Panc1 (cell line): Measurements from ENCODE around the gene KLC1. TPM values are rescaled to one million over a fixed set of nuclear protein-coding genes. Genes with fewer than 3 reads are reported as not detected.
A peak's percentile ranks its signal among the peaks of the same experiment; 100 is the strongest.

Source experiments
- ATAC-seq: fragments of 200-7000 bp; cut with Tn5 transposase; 2 replicates; pipeline ENCODE4 v1.9.1; 2020; ENCODE audit warnings: mild to moderate bottlenecking, moderate library complexity
- BruUV-seq: library from RNA; stranded (reverse); fragments of 400-500 nt; replicated peaks from 2 replicates; lab custom pipeline; 2021; lab: Mats Ljungman, UMichigan
- CTCF ChIA-PET: fragments of 300-600 bp; sonication (Branson Sonifier 250); formaldehyde crosslinking; loops from one replicate; lab custom pipeline; 2022; ENCODE audit warnings: antibody characterized with exemption; lab: Charles Lee
- POLR2A ChIA-PET: fragments of 300-600 bp; sonication (Branson Sonifier 250); formaldehyde crosslinking; loops from one replicate; lab custom pipeline; 2022; ENCODE audit warnings: antibody characterized with exemption; lab: Charles Lee
- DNase-seq: peaks from one replicate; pipeline ENCODE4 v3.0.0-alpha.2; 2010; ENCODE audit warnings: low read depth, low spot score
- H3K27ac ChIP-seq: 2 replicates; pipeline ENCODE4 v1.5.1; 2011; ENCODE audit warnings: mild to moderate bottlenecking, low read length, inconsistent platforms
- H3K27me3 ChIP-seq: fragments of 200-500 bp; sonication (Bioruptor generic); 2 replicates; pipeline ENCODE4 v1.6.0; 2014; ENCODE audit warnings: low read length, inconsistent platforms; ENCODE audit not compliant: control insufficient read depth, insufficient read depth
- H3K36me3 ChIP-seq: fragments of 200-500 bp; sonication (Bioruptor generic); 2 replicates; pipeline ENCODE4 v1.5.1; 2014; ENCODE audit warnings: inconsistent platforms, mild to moderate bottlenecking, low read length, moderate library complexity; ENCODE audit not compliant: control insufficient read depth, insufficient read depth
- H3K4me1 ChIP-seq: 2 replicates; pipeline ENCODE4 v1.5.1; 2011; ENCODE audit warnings: inconsistent platforms, mild to moderate bottlenecking, low read length, moderate library complexity; ENCODE audit not compliant: control insufficient read depth, insufficient read depth
- H3K4me3 ChIP-seq, 2 experiments: 2 replicates each; pipeline ENCODE4 v1.5.1; 2011 to 2012; ENCODE audit warnings: low read depth in 2 of 2, low read length in 2 of 2, mild to moderate bottlenecking in 2 of 2, inconsistent platforms in 1 of 2, moderate library complexity in 1 of 2
- H3K9me3 ChIP-seq: fragments of 200-500 bp; sonication (Bioruptor generic); 2 replicates; pipeline ENCODE4 v1.5.1; 2014; ENCODE audit warnings: low read depth, mild to moderate bottlenecking, inconsistent platforms, low read length, moderate library complexity; ENCODE audit not compliant: control insufficient read depth, insufficient read depth
- POLR2AphosphoS5 ChIP-seq: IDR thresholded peaks from 2 replicates; pipeline ENCODE4 v1.6.1; 2012; ENCODE audit warnings: mild to moderate bottlenecking, low read depth, low read length, moderate library complexity
- SIN3A ChIP-seq: IDR thresholded peaks from 2 replicates; pipeline ENCODE4 v1.6.1; 2012; ENCODE audit warnings: low read depth, mild to moderate bottlenecking, low read length, moderate library complexity, borderline replicate concordance; ENCODE audit not compliant: insufficient read depth
- TCF7L2 ChIP-seq: IDR thresholded peaks from 2 replicates; pipeline ENCODE4 v1.6.1; 2011; ENCODE audit warnings: mild to moderate bottlenecking, low read depth, low read length, inconsistent platforms
- in situ Hi-C: cut with HindIII; loops from 2 replicates; pipeline ENCODE4 v1.10.0; 2016; ENCODE audit warnings: low sequenced_read_pairs, low pct_unique_long_range_greater_than_20kb
- intact Hi-C: fragments of 100-400 bp; cut with micrococcal nuclease; formaldehyde crosslinking; loops from one replicate; pipeline ENCODE4 v1.10.0; 2022; ENCODE audit not compliant: unreplicated experiment
- total RNA-seq: library from RNA; stranded (reverse); gene quantifications from one replicate; pipeline ENCODE4 v1.2.1, GENCODE V29; 2021; ENCODE audit not compliant: unreplicated experiment
- TF ChIP-seq, protein P1 (sequence below): fragments of 450-650 bp; IDR thresholded peaks from 2 replicates; pipeline ENCODE4 v1.5.1; 2017; ENCODE audit warnings: mild to moderate bottlenecking
- TF ChIP-seq, protein P2 (sequence below), 2 experiments: IDR thresholded peaks; 2 replicates each; pipeline ENCODE4 v1.6.1; 2011 to 2012; ENCODE audit warnings: low read depth in 2 of 2, control low read depth in 1 of 2, low read length in 1 of 2, mild to moderate bottlenecking in 1 of 2, moderate library complexity in 1 of 2; ENCODE audit not compliant: insufficient read depth in 1 of 2

KLC1 gene
- total RNA-seq, 1 experiment from 2014 or later = 98.0 TPM

GRCh38 chr14:103697603-103698379 is 68.8 kb downstream of the KLC1 start:
- peaks cover 2% of the 10 kb centered on the region; the same call in 1 of the 2 replicates for H3K36me3 ChIP-seq
- TF ChIP-seq TCF7L2 (no peak), SIN3A (no peak), POLR2AphosphoS5 (no peak; the same call in 1 of the 2 replicates)
- TF ChIP-seq, protein P1, sequence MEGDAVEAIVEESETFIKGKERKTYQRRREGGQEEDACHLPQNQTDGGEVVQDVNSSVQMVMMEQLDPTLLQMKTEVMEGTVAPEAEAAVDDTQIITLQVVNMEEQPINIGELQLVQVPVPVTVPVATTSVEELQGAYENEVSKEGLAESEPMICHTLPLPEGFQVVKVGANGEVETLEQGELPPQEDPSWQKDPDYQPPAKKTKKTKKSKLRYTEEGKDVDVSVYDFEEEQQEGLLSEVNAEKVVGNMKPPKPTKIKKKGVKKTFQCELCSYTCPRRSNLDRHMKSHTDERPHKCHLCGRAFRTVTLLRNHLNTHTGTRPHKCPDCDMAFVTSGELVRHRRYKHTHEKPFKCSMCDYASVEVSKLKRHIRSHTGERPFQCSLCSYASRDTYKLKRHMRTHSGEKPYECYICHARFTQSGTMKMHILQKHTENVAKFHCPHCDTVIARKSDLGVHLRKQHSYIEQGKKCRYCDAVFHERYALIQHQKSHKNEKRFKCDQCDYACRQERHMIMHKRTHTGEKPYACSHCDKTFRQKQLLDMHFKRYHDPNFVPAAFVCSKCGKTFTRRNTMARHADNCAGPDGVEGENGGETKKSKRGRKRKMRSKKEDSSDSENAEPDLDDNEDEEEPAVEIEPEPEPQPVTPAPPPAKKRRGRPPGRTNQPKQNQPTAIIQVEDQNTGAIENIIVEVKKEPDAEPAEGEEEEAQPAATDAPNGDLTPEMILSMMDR = no peak
- TF ChIP-seq, protein P2, sequence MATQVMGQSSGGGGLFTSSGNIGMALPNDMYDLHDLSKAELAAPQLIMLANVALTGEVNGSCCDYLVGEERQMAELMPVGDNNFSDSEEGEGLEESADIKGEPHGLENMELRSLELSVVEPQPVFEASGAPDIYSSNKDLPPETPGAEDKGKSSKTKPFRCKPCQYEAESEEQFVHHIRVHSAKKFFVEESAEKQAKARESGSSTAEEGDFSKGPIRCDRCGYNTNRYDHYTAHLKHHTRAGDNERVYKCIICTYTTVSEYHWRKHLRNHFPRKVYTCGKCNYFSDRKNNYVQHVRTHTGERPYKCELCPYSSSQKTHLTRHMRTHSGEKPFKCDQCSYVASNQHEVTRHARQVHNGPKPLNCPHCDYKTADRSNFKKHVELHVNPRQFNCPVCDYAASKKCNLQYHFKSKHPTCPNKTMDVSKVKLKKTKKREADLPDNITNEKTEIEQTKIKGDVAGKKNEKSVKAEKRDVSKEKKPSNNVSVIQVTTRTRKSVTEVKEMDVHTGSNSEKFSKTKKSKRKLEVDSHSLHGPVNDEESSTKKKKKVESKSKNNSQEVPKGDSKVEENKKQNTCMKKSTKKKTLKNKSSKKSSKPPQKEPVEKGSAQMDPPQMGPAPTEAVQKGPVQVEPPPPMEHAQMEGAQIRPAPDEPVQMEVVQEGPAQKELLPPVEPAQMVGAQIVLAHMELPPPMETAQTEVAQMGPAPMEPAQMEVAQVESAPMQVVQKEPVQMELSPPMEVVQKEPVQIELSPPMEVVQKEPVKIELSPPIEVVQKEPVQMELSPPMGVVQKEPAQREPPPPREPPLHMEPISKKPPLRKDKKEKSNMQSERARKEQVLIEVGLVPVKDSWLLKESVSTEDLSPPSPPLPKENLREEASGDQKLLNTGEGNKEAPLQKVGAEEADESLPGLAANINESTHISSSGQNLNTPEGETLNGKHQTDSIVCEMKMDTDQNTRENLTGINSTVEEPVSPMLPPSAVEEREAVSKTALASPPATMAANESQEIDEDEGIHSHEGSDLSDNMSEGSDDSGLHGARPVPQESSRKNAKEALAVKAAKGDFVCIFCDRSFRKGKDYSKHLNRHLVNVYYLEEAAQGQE (IDR thresholded peaks at IDR 0.05; ENCODE audit: insufficient read depth in 1 of 2, low read depth in 2 of 2, low read length in 1 of 2) = no peak
- H3K4me1 ChIP-seq = peaks cover 38% of the 10 kb centered on the region
- BruUV-seq = no TSS peak
- no peak; the same call in 1 of the 2 replicates for ATAC-seq
- peak overlapping the region; percentile 57; the same call in 1 of the 2 replicates for H3K27ac ChIP-seq
- in situ Hi-C loops = no loop called here
- H3K9me3 ChIP-seq = no peaks in the 10 kb centered on the region
- DNase-seq = no peak
- no peaks in the 10 kb centered on the region for H3K27me3 ChIP-seq
- H3K4me3 ChIP-seq = no peak overlapping the region
- ChIA-PET CTCF (no interaction called here), POLR2A (interaction anchor here (0.6 kb wide), 1 partner anchor 122 kb away, joined by 3 read pairs; no protein-coding TSS in a partner anchor)
- intact Hi-C loops = no loop called here

DNA sequence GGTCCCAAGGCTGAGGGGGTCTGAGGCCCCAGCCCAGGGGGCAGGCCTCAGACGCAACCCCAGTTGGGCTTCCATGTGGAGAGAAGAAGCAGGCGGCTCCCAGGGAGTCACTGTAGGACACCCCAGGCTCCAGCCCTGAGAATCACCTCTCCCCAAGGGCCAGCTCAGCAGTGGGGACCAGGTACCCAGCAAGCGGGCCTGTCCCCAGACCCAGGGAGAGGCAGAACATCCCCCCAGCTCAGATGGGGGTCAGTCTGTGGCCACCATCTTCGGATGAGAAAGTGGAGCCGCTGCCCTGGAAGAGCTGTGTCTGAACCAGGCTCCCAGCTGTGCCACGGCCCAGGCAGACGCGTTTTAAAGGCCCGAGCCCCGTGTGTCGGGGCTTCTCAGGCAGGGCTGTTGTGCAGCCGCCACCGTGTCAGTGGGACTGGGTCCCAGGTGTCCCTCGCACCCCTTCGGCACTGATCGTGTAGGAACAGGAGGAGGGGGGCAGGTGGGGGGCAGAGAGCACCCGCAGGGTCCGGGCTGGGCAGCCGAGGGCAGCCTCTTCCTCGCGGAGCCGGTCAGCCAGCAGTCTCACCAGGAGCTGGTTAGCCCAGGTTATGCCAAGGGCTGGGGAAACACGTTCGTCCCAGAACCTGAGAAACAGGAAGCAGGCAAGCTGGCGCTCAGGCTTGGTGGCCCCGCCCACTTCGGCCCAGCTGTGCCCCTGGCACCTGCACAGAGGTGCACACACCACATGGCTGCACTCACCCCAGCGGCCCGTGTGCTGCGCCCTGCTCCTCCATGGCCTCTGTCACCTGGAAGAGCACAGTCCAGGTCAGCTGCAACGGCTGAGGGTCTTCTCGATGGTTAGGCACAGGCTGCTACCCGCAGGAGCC is 69.6 kb downstream of the KLC1 start:
- POLR2A ChIA-PET = interaction anchor here (0.6 kb wide), 2 partner anchors 123 to 125 kb away, joined by 3 to 8 read pairs; no protein-coding TSS in a partner anchor
- intact Hi-C loops (no loop called here), in situ Hi-C loops (no loop called here)
- no peak overlapping the region for H3K4me3 ChIP-seq
- H3K36me3 ChIP-seq = peaks cover 2% of the 10 kb centered on the region; the same call in 1 of the 2 replicates
- no peaks in the 10 kb centered on the region for H3K9me3 ChIP-seq
- TF ChIP-seq, protein P1 = no peak
- no peak for TF ChIP-seq TCF7L2
- TF ChIP-seq SIN3A = no peak
- TF ChIP-seq, protein P2 (IDR thresholded peaks at IDR 0.05; ENCODE audit: insufficient read depth in 1 of 2, low read depth in 2 of 2, low read length in 1 of 2) = no peak
- TF ChIP-seq POLR2AphosphoS5 = no peak
- DNase-seq = no peak
- H3K27me3 ChIP-seq = no peaks in the 10 kb centered on the region
- H3K4me1 ChIP-seq = peaks cover 38% of the 10 kb centered on the region
- ATAC-seq = peak; percentile 22
- CTCF ChIA-PET = interaction anchor here (0.5 kb wide), 1 partner anchor 631 kb away, joined by 6 read pairs; no protein-coding TSS in a partner anchor
- BruUV-seq = no TSS peak
- H3K27ac ChIP-seq = no peak overlapping the region
